ENCODE data around the gene IGF2R.

DNA sequence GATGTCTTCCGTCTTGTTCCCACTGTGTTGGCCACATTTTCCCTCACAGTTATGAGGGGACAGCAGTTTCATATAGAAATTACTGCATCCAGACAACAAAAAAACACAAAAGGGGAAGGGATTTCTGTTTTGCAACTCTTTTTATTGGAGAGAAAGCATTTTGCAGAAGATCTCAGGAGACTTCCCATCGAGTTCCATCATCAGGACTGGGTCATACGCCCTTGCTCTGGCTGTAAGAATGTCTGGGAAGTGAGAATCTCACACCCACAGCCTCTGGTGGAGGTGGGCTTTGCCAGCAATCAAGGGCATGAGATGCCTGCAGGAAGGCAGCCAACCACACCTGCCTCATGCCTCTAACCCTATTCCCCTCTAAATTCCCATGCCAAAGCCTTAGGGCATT, 5.8 kb upstream of the IGF2R start:
- TF ChIP-seq, protein P1, sequence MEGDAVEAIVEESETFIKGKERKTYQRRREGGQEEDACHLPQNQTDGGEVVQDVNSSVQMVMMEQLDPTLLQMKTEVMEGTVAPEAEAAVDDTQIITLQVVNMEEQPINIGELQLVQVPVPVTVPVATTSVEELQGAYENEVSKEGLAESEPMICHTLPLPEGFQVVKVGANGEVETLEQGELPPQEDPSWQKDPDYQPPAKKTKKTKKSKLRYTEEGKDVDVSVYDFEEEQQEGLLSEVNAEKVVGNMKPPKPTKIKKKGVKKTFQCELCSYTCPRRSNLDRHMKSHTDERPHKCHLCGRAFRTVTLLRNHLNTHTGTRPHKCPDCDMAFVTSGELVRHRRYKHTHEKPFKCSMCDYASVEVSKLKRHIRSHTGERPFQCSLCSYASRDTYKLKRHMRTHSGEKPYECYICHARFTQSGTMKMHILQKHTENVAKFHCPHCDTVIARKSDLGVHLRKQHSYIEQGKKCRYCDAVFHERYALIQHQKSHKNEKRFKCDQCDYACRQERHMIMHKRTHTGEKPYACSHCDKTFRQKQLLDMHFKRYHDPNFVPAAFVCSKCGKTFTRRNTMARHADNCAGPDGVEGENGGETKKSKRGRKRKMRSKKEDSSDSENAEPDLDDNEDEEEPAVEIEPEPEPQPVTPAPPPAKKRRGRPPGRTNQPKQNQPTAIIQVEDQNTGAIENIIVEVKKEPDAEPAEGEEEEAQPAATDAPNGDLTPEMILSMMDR (IDR thresholded peaks at IDR 0.05): no peak
- TF ChIP-seq POLR2A (IDR thresholded peaks at IDR 0.05): no peak
- no peak for TF ChIP-seq POLR2AphosphoS5 (IDR thresholded peaks at IDR 0.05)
